Smooth muscle cell (in vitro differentiated cells): ENCODE data around the gene CCND3. TPM values are rescaled to one million over a fixed set of nuclear protein-coding genes. Genes with fewer than 3 reads are reported as not detected.

ENCODE experiments used
- DNase-seq: peaks from one replicate; lab custom pipeline; 2025; ENCODE audit not compliant: unreplicated experiment; lab: John Stamatoyannopoulos, UW
- H2AFZ ChIP-seq: fragments of 200-600 bp; sonication (generic); 2 replicates; pipeline ENCODE4 v1.6.0; 2016; ENCODE audit warnings: antibody characterized with exemption, low read depth, mild to moderate bottlenecking
- H3F3A ChIP-seq: fragments of 200-600 bp; sonication (generic); 2 replicates; pipeline ENCODE4 v1.6.0; 2017; ENCODE audit warnings: antibody characterized with exemption, low read depth
- H3K27ac ChIP-seq: fragments of 200-600 bp; sonication (generic); 2 replicates; pipeline ENCODE4 v1.5.1; 2016; ENCODE audit warnings: low read depth, mild to moderate bottlenecking
- H3K27me3 ChIP-seq: fragments of 200-600 bp; sonication (generic); 2 replicates; pipeline ENCODE4 v1.6.1; 2016; ENCODE audit warnings: low read depth, mild to moderate bottlenecking
- H3K36me3 ChIP-seq: fragments of 200-600 bp; sonication (generic); 2 replicates; pipeline ENCODE4 v1.5.1; 2016; ENCODE audit warnings: low read depth
- H3K4me1 ChIP-seq: fragments of 200-600 bp; sonication (generic); 2 replicates; pipeline ENCODE4 v1.5.1; 2016; ENCODE audit warnings: low read depth
- H3K4me2 ChIP-seq: fragments of 200-600 bp; sonication (generic); 2 replicates; pipeline ENCODE4 v1.6.0; 2016; ENCODE audit warnings: mild to moderate bottlenecking
- H3K4me3 ChIP-seq: fragments of 200-600 bp; sonication (generic); 2 replicates; pipeline ENCODE4 v1.5.1; 2016; ENCODE audit warnings: mild to moderate bottlenecking
- H3K79me2 ChIP-seq: fragments of 200-600 bp; sonication (generic); 2 replicates; pipeline ENCODE4 v1.6.0; 2016; ENCODE audit warnings: low read depth, mild to moderate bottlenecking
- H3K9ac ChIP-seq: fragments of 200-600 bp; sonication (generic); 2 replicates; pipeline ENCODE4 v1.6.0; 2016; ENCODE audit warnings: low read depth
- H3K9me3 ChIP-seq: fragments of 200-600 bp; sonication (generic); replicated peaks from 2 replicates; pipeline ENCODE4 v1.5.1; 2016; ENCODE audit warnings: low read depth
- H4K20me1 ChIP-seq: fragments of 200-600 bp; sonication (generic); 2 replicates; pipeline ENCODE4 v1.6.0; 2016; ENCODE audit warnings: low read depth
- CTCF ChIP-seq: fragments of 200-600 bp; sonication (generic); IDR thresholded peaks from 2 replicates; pipeline ENCODE4 v1.5.1; 2017; ENCODE audit warnings: borderline replicate concordance, mild to moderate bottlenecking, antibody characterized with exemption; ENCODE audit not compliant: insufficient read depth, poor library complexity, severe bottlenecking
- WGBS: methylation state at CpG from one replicate; pipeline ENCODE4 v1.1.7; 2016; ENCODE audit warnings: low lambda C conversion rate; 5-methylcytosine and 5-hydroxymethylcytosine counted together
- polyA plus RNA-seq: library from polyadenylated mRNA; unstranded; fragments of >200 nt; fragmentation: Nextera tagmentation; extraction: Ambion mirVana; gene quantifications from 2 replicates; pipeline ENCODE4 v1.2.1, GENCODE V29; 2016
- total RNA-seq: library from RNA; depleted of rRNA; stranded (reverse); fragments of >200 nt; gene quantifications from 2 replicates; pipeline ENCODE4 v1.2.3, GENCODE V29; 2014

The CCND3 gene
- total and polyA plus RNA-seq, 2 experiments from 2014 or later: 31.5 to 107 TPM

DNA sequence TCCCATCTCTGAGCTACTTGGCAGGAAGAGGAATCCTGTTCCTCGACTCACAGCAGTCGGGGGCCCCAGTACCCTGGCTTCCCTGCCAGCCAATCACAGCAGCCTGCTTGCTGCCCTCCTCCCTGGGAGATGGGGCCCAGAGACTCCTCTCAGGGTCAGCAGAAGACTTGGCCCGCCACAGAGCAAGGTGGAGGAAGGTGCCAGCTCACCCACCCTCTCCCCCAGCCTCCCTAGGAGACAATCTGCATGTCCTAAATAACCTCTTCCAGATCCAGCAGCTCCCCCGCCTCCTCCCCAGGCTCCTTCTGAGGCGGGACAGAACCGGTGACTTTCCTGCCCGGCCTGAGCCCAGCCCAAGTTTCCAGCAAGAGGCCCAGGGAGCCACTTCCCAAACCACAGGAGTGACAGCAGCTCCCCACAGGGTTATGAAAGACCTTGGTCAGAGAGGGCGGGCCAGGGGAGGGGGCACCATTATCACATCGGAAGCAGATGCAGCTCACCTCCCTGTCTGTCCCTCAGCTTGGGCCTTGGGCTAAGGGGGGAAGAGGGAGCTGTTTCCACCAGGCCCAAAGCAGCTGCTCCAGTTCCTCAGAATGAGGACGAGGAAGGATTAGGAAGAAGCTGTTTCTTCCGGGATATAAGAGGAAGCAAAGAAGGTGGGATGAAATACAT is 2.3 kb downstream of the CCND3 start:
- Histone ChIP-seq H3K79me2 (peaks cover 14% of the 10 kb centered on the region), H3K4me2 (peak overlapping the region; percentile 98), H3K9me3 (no peaks in the 10 kb centered on the region), H3K27me3 (no peaks in the 10 kb centered on the region), H3K4me1 (peaks cover 24% of the 10 kb centered on the region), H3F3A (peaks cover 43% of the 10 kb centered on the region), H3K9ac (no peak overlapping the region), H3K27ac (peak overlapping the region; percentile 30), H3K36me3 (peaks cover 5% of the 10 kb centered on the region), H2AFZ (no peak overlapping the region), H4K20me1 (peaks cover 38% of the 10 kb centered on the region), H3K4me3 (peak overlapping the region; percentile 98)
- TF ChIP-seq CTCF: no peak
- DNase-seq: peak; percentile 76
- 18% methylated on average over 10 of the region's 11 CpGs for WGBS

DNA sequence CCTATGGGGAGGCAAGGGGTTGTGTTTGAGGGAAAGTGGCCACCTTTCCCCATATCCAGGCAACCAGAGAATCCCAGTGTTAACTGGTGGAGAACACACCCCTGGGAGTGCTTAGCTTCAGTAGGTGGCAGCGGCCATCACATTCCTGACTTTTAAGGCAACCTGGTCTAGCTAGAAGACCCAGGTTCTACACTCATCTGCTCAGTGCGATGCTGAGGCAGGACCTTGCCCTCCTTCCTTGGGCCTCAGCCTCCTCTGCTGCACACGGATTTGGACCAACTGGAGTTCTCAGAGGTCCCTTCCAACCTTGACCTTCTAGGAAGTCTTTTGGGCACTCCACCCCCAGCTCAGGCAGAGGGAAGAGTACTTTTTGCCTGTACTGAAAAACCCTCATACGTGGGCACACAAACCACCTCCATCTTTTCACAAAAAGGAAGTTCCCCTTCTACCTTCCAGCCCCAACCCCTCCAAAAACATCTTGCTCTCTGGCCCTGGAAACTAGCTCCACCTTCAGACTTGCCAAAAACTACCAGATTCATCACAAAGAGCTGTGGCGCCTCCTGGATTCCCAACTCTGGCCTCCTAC is 2.9 kb downstream of the CCND3 start:
- Histone ChIP-seq H3K27me3 (no peaks in the 10 kb centered on the region), H3F3A (peaks cover 48% of the 10 kb centered on the region), H3K9me3 (no peaks in the 10 kb centered on the region), H3K4me3 (peak overlapping the region; percentile 98), H3K4me2 (peak overlapping the region; percentile 98), H3K27ac (peak overlapping the region; percentile 30), H2AFZ (no peak overlapping the region), H3K79me2 (peaks cover 14% of the 10 kb centered on the region), H4K20me1 (peaks cover 38% of the 10 kb centered on the region), H3K4me1 (peaks cover 24% of the 10 kb centered on the region), H3K36me3 (peaks cover 8% of the 10 kb centered on the region), H3K9ac (no peak overlapping the region)
- WGBS: 73% methylated on average over 5 of the region's 5 CpGs
- DNase-seq: no peak
- no peak for TF ChIP-seq CTCF

- Histone ChIP-seq H3K36me3 (peaks cover 8% of the 10 kb centered on the region), H2AFZ (no peak overlapping the region), H3K4me1 (peaks cover 24% of the 10 kb centered on the region), H3K9ac (no peak overlapping the region), H3K9me3 (no peaks in the 10 kb centered on the region), H3K4me3 (no peak overlapping the region), H3K4me2 (peak overlapping the region; percentile 98), H3F3A (peaks cover 48% of the 10 kb centered on the region), H3K79me2 (peaks cover 14% of the 10 kb centered on the region), H4K20me1 (peaks cover 38% of the 10 kb centered on the region), H3K27ac (peak overlapping the region; percentile 30), H3K27me3 (no peaks in the 10 kb centered on the region)
- TF ChIP-seq CTCF: no peak
- DNase-seq: no peak
- 77% methylated on average over 4 of the region's 4 CpGs for WGBS
Measured at GRCh38 chr6:41937861-41938574, 3.6 kb downstream of the CCND3 start.
